Endothelial cell of umbilical vein (primary cell): ENCODE measurements around the gene C1QTNF8.

Source experiments
- EZH2 ChIP-seq: IDR thresholded peaks from 2 replicates; pipeline ENCODE4 v1.6.1; 2012; ENCODE audit warnings: borderline replicate concordance, low read depth, mild to moderate bottlenecking, moderate library complexity, low read length, inconsistent platforms; ENCODE audit not compliant: severe bottlenecking
- FOS ChIP-seq: IDR thresholded peaks from 2 replicates; pipeline ENCODE4 v1.6.1; 2011; ENCODE audit warnings: mild to moderate bottlenecking, low read length, moderate library complexity, borderline replicate concordance; ENCODE audit not compliant: insufficient read depth
- GATA2 ChIP-seq: IDR thresholded peaks from 2 replicates; pipeline ENCODE4 v1.7.0; 2011; ENCODE audit warnings: low read depth, mild to moderate bottlenecking, moderate library complexity, mixed read lengths, low read length; ENCODE audit not compliant: insufficient read length, insufficient read depth
- JUN ChIP-seq: IDR thresholded peaks from 2 replicates; pipeline ENCODE4 v1.6.1; 2011; ENCODE audit warnings: borderline replicate concordance, low read depth; ENCODE audit not compliant: insufficient read length, insufficient read depth
- MYC ChIP-seq: IDR thresholded peaks from one replicate; pipeline ENCODE4 v1.6.1; 2011; ENCODE audit warnings: mild to moderate bottlenecking, low read depth, low read length
- POLR2A ChIP-seq: IDR thresholded peaks from 2 replicates; pipeline ENCODE4 v1.6.1; 2012; ENCODE audit warnings: low read depth, mild to moderate bottlenecking, control low read depth, low read length
- POLR2AphosphoS5 ChIP-seq: IDR thresholded peaks from 2 replicates; pipeline ENCODE4 v1.6.1; 2012; ENCODE audit warnings: low read depth, mild to moderate bottlenecking, control low read depth, low read length, moderate library complexity; ENCODE audit not compliant: insufficient read depth
- TF ChIP-seq, protein P1 (sequence below), 2 donors: IDR thresholded peaks; 1 replicate in 1 of 2; 2 replicates in 1 of 2; pipeline ENCODE4 v1.5.1; 2011; ENCODE audit warnings: low read length in 2 of 2, mild to moderate bottlenecking in 2 of 2, moderate library complexity in 2 of 2, control low read depth in 1 of 2, inconsistent platforms in 1 of 2, low read depth in 1 of 2; ENCODE audit not compliant: insufficient read depth in 1 of 2; ENCODE audit errors: extremely low read depth in 1 of 2
- TF ChIP-seq, protein P2 (sequence below): IDR thresholded peaks from 2 replicates; pipeline ENCODE4 v1.6.1; 2011; ENCODE audit not compliant: insufficient read depth, insufficient read length

DNA sequence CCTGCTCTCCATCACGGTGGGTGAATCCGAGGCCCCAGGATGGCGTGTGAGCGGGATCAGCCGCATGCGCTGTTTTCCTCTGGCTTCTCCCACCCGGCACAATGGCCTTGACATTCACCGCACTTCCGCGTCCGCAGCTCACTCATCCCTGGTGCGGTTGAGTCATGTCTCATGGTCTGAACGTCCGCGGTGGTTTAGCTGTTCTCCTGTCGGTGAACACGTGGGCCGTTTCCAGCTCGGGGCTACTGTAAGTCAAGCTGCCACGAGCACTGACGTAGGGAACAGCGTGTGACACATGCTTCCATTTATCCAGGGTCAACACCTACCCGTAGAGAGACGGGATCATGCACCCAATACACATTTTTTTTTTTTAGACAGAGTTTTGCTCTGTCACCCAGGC is 41.6 kb upstream of the C1QTNF8 start:
- TF ChIP-seq MYC, result no peak
- TF ChIP-seq, protein P1, sequence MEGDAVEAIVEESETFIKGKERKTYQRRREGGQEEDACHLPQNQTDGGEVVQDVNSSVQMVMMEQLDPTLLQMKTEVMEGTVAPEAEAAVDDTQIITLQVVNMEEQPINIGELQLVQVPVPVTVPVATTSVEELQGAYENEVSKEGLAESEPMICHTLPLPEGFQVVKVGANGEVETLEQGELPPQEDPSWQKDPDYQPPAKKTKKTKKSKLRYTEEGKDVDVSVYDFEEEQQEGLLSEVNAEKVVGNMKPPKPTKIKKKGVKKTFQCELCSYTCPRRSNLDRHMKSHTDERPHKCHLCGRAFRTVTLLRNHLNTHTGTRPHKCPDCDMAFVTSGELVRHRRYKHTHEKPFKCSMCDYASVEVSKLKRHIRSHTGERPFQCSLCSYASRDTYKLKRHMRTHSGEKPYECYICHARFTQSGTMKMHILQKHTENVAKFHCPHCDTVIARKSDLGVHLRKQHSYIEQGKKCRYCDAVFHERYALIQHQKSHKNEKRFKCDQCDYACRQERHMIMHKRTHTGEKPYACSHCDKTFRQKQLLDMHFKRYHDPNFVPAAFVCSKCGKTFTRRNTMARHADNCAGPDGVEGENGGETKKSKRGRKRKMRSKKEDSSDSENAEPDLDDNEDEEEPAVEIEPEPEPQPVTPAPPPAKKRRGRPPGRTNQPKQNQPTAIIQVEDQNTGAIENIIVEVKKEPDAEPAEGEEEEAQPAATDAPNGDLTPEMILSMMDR (IDR thresholded peaks at IDR 0.05; ENCODE audit: extremely low read depth in 1 of 2, insufficient read depth in 1 of 2, low read depth in 1 of 2, low read length in 2 of 2), result no peak
- TF ChIP-seq POLR2A, result no peak
- no peak for TF ChIP-seq EZH2
- TF ChIP-seq JUN, result no peak
- TF ChIP-seq, protein P2, sequence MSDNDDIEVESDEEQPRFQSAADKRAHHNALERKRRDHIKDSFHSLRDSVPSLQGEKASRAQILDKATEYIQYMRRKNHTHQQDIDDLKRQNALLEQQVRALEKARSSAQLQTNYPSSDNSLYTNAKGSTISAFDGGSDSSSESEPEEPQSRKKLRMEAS, result no peak
- no peak for TF ChIP-seq FOS
- no peak for TF ChIP-seq POLR2AphosphoS5
- no peak for TF ChIP-seq GATA2
